ENCODE results near the gene GIPC2. TPM values are rescaled to one million over a fixed set of nuclear protein-coding genes. Genes with fewer than 3 reads are reported as not detected.

Gene GIPC2
- total and polyA plus RNA-seq, 10 of the 15 experiments (the other 5 are each of a cell fraction or from before 2014, with no cell fraction given) = 0.03 to 0.23 (median 0.06) TPM; not detected in 2

- TF ChIP-seq REST (IDR thresholded peaks at IDR 0.05; ENCODE audit: low read depth, low read length) (no peak), WRNIP1 (IDR thresholded peaks at IDR 0.05; ENCODE audit: borderline replicate concordance, low read depth, low read length) (no peak), SMC3 (IDR thresholded peaks at IDR 0.05; ENCODE audit: borderline replicate concordance, low read length) (no peak), POLR2A (IDR thresholded peaks at IDR 0.05; ENCODE audit: low read depth, low read length) (no peak), IKZF2 (IDR thresholded peaks at IDR 0.05) (no peak), HDGF (IDR thresholded peaks at IDR 0.05) (no peak), RAD51 (IDR thresholded peaks at IDR 0.05) (no peak), POLR2AphosphoS5 (IDR thresholded peaks at IDR 0.05; ENCODE audit: low read length) (no peak)
- TF ChIP-seq, protein P1, sequence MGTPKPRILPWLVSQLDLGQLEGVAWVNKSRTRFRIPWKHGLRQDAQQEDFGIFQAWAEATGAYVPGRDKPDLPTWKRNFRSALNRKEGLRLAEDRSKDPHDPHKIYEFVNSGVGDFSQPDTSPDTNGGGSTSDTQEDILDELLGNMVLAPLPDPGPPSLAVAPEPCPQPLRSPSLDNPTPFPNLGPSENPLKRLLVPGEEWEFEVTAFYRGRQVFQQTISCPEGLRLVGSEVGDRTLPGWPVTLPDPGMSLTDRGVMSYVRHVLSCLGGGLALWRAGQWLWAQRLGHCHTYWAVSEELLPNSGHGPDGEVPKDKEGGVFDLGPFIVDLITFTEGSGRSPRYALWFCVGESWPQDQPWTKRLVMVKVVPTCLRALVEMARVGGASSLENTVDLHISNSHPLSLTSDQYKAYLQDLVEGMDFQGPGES (IDR thresholded peaks at IDR 0.05) = no peak
Measured at GRCh38 chr1:78096017-78096416, 50.3 kb downstream of the GIPC2 start (continued).

DNA sequence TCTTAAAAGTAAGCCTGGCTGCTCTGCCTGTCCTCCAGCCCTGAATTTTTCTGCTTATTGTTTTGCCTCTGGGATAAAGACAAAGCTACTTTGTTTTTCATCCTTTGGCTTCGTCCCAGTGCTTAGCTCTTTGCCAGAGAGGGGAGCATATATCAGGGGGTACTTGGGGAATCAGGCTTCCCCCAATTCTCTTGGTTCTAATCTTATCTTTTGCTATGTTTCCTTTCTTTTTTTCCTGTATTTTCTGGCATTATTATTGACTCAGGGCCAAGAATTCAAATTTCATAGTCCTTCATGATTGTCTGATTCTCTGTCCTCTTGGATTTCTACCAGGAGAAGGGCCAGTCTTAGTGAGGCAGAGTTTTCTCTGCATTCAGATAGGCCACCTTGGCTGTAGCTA lies 51.2 kb downstream of the GIPC2 start:
- Histone ChIP-seq H3K36me3 (ENCODE audit: control insufficient read depth in 2 of 2, insufficient read depth in 2 of 2, low read length in 1 of 2) (no peaks in the 10 kb centered on the region), H4K20me1 (ENCODE audit: control insufficient read depth, insufficient read depth) (no peaks in the 10 kb centered on the region), H3K4me2 (ENCODE audit: control insufficient read depth, insufficient read depth) (no peak overlapping the region), H3K4me3 (no peak overlapping the region), H3K27me3 (replicated peaks in 1 of 2; ENCODE audit: control insufficient read depth in 2 of 2, insufficient read depth in 2 of 2, low read length in 1 of 2) (no peaks in the 10 kb centered on the region), H2AFZ (ENCODE audit: control insufficient read depth, low read depth, low read length) (no peak overlapping the region), H3K79me2 (ENCODE audit: control insufficient read depth, insufficient read depth, low read length) (no peaks in the 10 kb centered on the region), H3K4me1 (ENCODE audit: control insufficient read depth, insufficient read depth, low read length) (no peaks in the 10 kb centered on the region), H3K9ac (ENCODE audit: control insufficient read depth, insufficient read depth, low read length) (no peak overlapping the region), H3K9me3 (replicated peaks; ENCODE audit: control insufficient read depth, insufficient read depth, low read length) (no peaks in the 10 kb centered on the region), H3K27ac (ENCODE audit: control insufficient read depth, insufficient read depth) (no peak overlapping the region)
- in situ Hi-C loops (cut with MboI) (no loop called here), intact Hi-C loops (cut with micrococcal nuclease; ENCODE audit: unreplicated experiment) (no loop called here)
- RAD21 ChIA-PET (ENCODE audit: unreplicated experiment) = no interaction called here
- ATAC-seq (no peak), FAIRE-seq (no peak), DNase-seq (ENCODE audit: low read depth, low spot score) (no peak)
- POLR2A ChIA-PET = no interaction called here
- no TSS peak for BruUV-seq (replicated peaks)
- SMC1A ChIA-PET (ENCODE audit: uncharacterized antibody, unreplicated experiment) = interaction anchor here (1.2 kb wide), 1 partner anchor 14 kb away, joined by 4 read pairs; no protein-coding TSS in a partner anchor
- WGBS (ENCODE audit: insufficient coverage, insufficient replicate concordance, low lambda C conversion rate, missing lambda C conversion rate) = 0% methylated on average over 1 of the region's 1 CpG
- CTCF ChIA-PET = no interaction called here
- TF ChIP-seq MYB (IDR thresholded peaks at IDR 0.05; ENCODE audit: borderline replicate concordance, low read depth, low read length) (no peak), YBX1 (IDR thresholded peaks at IDR 0.05) (no peak), CHD2 (IDR thresholded peaks at IDR 0.05; ENCODE audit: borderline replicate concordance, low read depth, low read length) (no peak), NFYA (IDR thresholded peaks at IDR 0.05; ENCODE audit: borderline replicate concordance, low read depth, low read length) (no peak), SUZ12 (IDR thresholded peaks at IDR 0.05; ENCODE audit: unreplicated experiment) (no peak)
- TF ChIP-seq, protein P2, sequence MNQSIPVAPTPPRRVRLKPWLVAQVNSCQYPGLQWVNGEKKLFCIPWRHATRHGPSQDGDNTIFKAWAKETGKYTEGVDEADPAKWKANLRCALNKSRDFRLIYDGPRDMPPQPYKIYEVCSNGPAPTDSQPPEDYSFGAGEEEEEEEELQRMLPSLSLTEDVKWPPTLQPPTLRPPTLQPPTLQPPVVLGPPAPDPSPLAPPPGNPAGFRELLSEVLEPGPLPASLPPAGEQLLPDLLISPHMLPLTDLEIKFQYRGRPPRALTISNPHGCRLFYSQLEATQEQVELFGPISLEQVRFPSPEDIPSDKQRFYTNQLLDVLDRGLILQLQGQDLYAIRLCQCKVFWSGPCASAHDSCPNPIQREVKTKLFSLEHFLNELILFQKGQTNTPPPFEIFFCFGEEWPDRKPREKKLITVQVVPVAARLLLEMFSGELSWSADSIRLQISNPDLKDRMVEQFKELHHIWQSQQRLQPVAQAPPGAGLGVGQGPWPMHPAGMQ (IDR thresholded peaks at IDR 0.05; ENCODE audit: borderline replicate concordance) = no peak

Data from GM12878 (cell line).